Vagina (tissue), 2 donors: ENCODE measurements around the gene MUC22.

Experiments
- POLR2A ChIP-seq, 2 donors: fragments of 450-650 bp; IDR thresholded peaks; one replicate each; pipeline ENCODE4 v1.6.1; 2017; ENCODE audit warnings: antibody characterized with exemption in 2 of 2, mild to moderate bottlenecking in 2 of 2, moderate library complexity in 2 of 2
- TF ChIP-seq, protein P1 (sequence below), 3 experiments: fragments of 450-650 bp in 2 of 3; fragments of 200-600 bp in 1 of 3; sonication (generic) in 1 of 3; IDR thresholded peaks; one replicate each; pipeline ENCODE4 v1.5.1; 2017 to 2019; ENCODE audit warnings: antibody characterized with exemption in 3 of 3, mild to moderate bottlenecking in 2 of 3, moderate library complexity in 2 of 3

- no peak for TF ChIP-seq POLR2A (IDR thresholded peaks at IDR 0.05)
- TF ChIP-seq, protein P1, sequence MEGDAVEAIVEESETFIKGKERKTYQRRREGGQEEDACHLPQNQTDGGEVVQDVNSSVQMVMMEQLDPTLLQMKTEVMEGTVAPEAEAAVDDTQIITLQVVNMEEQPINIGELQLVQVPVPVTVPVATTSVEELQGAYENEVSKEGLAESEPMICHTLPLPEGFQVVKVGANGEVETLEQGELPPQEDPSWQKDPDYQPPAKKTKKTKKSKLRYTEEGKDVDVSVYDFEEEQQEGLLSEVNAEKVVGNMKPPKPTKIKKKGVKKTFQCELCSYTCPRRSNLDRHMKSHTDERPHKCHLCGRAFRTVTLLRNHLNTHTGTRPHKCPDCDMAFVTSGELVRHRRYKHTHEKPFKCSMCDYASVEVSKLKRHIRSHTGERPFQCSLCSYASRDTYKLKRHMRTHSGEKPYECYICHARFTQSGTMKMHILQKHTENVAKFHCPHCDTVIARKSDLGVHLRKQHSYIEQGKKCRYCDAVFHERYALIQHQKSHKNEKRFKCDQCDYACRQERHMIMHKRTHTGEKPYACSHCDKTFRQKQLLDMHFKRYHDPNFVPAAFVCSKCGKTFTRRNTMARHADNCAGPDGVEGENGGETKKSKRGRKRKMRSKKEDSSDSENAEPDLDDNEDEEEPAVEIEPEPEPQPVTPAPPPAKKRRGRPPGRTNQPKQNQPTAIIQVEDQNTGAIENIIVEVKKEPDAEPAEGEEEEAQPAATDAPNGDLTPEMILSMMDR (IDR thresholded peaks at IDR 0.05), result no peak
These were observed 9.8 kb downstream of the MUC22 start for GRCh38 chr6:31020057-31020456.
